Mesothelial cell of epicardium (in vitro differentiated cells): ENCODE data around the gene LUZP2. TPM values are rescaled to one million over a fixed set of nuclear protein-coding genes. Genes with fewer than 3 reads are reported as not detected.
A peak's percentile ranks its signal among the peaks of the same experiment; 100 is the strongest.

ENCODE experiments used
- DNase-seq, 2 experiments: peaks; one replicate each; pipeline ENCODE4 v3.0.0; 2021; ENCODE audit warnings: low spot score in 2 of 2; ENCODE audit not compliant: unreplicated experiment in 2 of 2
- H3K27ac Mint-ChIP-seq: 2 replicates; pipeline ENCODE4 v1.8.0; 2021; ENCODE audit warnings: mixed read lengths
- H3K27me3 Mint-ChIP-seq: 2 replicates; pipeline ENCODE4 v1.8.0; 2021; ENCODE audit warnings: low read depth, mixed read lengths
- H3K36me3 Mint-ChIP-seq: 2 replicates; pipeline ENCODE4 v1.8.0; 2021; ENCODE audit warnings: mixed read lengths
- H3K4me1 Mint-ChIP-seq: 2 replicates; pipeline ENCODE4 v1.8.0; 2021; ENCODE audit warnings: mixed read lengths
- H3K4me3 Mint-ChIP-seq: 2 replicates; pipeline ENCODE4 v1.8.0; 2021; ENCODE audit warnings: mild to moderate bottlenecking, moderate library complexity, mixed read lengths
- H3K9me3 Mint-ChIP-seq: 2 replicates; pipeline ENCODE4 v1.8.0; 2021; ENCODE audit warnings: mixed read lengths
- CTCF ChIP-seq: fragments of 200-600 bp; sonication (generic); IDR thresholded peaks from one replicate; pipeline ENCODE4 v1.5.0; 2021; ENCODE audit warnings: antibody characterized with exemption; ENCODE audit not compliant: unreplicated experiment
- total RNA-seq: library from RNA; stranded (reverse); gene quantifications from 3 replicates; pipeline ENCODE4 v1.2.1, GENCODE V29; 2021

The LUZP2 gene
- total RNA-seq, 1 donor from 2014 or later = 4.5 TPM

DNA sequence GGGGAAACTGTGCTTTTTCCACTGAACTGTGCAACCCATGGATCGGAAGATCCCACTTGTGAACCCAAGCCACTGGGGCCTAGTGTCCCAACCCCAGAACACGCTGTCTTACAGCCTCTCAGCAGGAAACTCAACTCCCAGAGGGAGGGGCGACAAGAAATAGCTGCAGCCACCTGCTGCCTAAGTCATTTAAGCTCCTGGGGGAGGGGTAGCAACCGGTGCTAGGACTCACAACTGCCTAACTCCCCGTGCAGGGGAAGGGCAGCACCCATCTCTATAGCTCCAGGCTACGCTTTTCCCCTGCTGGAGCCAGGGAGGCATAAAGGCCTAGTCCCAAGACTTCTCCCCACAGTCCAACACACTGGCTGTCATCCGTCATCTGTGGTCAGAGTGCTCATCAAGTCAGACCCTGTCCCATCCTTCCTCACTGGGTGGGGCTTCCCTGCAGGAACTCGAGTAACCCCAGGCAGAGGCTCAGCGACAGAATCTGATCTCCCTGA is 363.0 kb downstream of the LUZP2 start:
- no peak for DNase-seq
- no peak overlapping the region for H3K27ac Mint-ChIP-seq
- no peak for TF ChIP-seq CTCF
- H3K4me3 Mint-ChIP-seq = no peak overlapping the region
- H3K4me1 Mint-ChIP-seq = no peaks in the 10 kb centered on the region
- H3K9me3 Mint-ChIP-seq = peaks cover 33% of the 10 kb centered on the region
- H3K27me3 Mint-ChIP-seq = no peaks in the 10 kb centered on the region
- peaks cover 22% of the 10 kb centered on the region for H3K36me3 Mint-ChIP-seq

GRCh38 chr11:24861440-24861839 is 364.6 kb downstream of the LUZP2 start:
- peaks cover 5% of the 10 kb centered on the region for H3K4me1 Mint-ChIP-seq
- peaks cover 22% of the 10 kb centered on the region for H3K36me3 Mint-ChIP-seq
- H3K4me3 Mint-ChIP-seq = no peak overlapping the region
- peaks cover 25% of the 10 kb centered on the region for H3K9me3 Mint-ChIP-seq
- no peaks in the 10 kb centered on the region for H3K27me3 Mint-ChIP-seq
- TF ChIP-seq CTCF = no peak
- H3K27ac Mint-ChIP-seq = no peak overlapping the region
- DNase-seq = no peak

DNA sequence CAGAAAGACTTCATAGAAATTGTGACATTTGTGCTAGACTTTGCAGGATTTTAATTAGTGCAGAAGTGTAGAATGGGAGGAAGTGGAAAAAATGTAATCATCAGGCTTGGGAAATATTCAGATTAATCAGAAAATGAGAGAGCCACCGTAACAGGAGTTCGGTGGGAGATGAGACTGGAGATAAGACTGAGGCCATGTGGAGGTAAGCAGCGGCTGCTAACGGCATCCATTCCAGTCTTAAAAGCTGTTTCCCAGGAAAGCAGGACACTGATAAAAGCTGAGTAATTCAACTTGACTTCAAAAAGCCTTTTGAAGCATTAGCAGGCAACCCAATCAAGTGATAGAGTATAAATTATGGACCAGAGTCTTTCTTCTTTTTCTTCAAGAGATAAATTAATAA is 369.9 kb downstream of the LUZP2 start:
- peak overlapping the region; percentile 24 for H3K4me3 Mint-ChIP-seq
- no peaks in the 10 kb centered on the region for H3K27me3 Mint-ChIP-seq
- peaks cover 8% of the 10 kb centered on the region for H3K36me3 Mint-ChIP-seq
- peaks cover 14% of the 10 kb centered on the region for H3K9me3 Mint-ChIP-seq
- TF ChIP-seq CTCF = no peak
- H3K27ac Mint-ChIP-seq = peak overlapping the region; percentile 77
- peaks cover 26% of the 10 kb centered on the region for H3K4me1 Mint-ChIP-seq
- no peak for DNase-seq

- no peaks in the 10 kb centered on the region for H3K36me3 Mint-ChIP-seq
- H3K4me3 Mint-ChIP-seq = no peak overlapping the region
- peaks cover 36% of the 10 kb centered on the region for H3K4me1 Mint-ChIP-seq
- no peaks in the 10 kb centered on the region for H3K27me3 Mint-ChIP-seq
- H3K27ac Mint-ChIP-seq = no peak overlapping the region
- no peak for TF ChIP-seq CTCF
- no peak for DNase-seq
- H3K9me3 Mint-ChIP-seq = no peaks in the 10 kb centered on the region
These were observed 373.2 kb downstream of the LUZP2 start for GRCh38 chr11:24870048-24870447.

GRCh38 chr11:24872186-24872585 is 375.3 kb downstream of the LUZP2 start:
- no peak for DNase-seq
- Mint-ChIP-seq H3K4me3 (no peak overlapping the region), H3K36me3 (no peaks in the 10 kb centered on the region), H3K9me3 (peaks cover 3% of the 10 kb centered on the region), H3K27me3 (no peaks in the 10 kb centered on the region), H3K4me1 (peaks cover 25% of the 10 kb centered on the region), H3K27ac (no peak overlapping the region)
- TF ChIP-seq CTCF = no peak

- DNase-seq = no peak
- H3K4me1 Mint-ChIP-seq = peaks cover 21% of the 10 kb centered on the region
- no peaks in the 10 kb centered on the region for H3K36me3 Mint-ChIP-seq
- TF ChIP-seq CTCF = no peak
- H3K27ac Mint-ChIP-seq = peak overlapping the region; percentile 25
- no peak overlapping the region for H3K4me3 Mint-ChIP-seq
- H3K9me3 Mint-ChIP-seq = peaks cover 7% of the 10 kb centered on the region
- H3K27me3 Mint-ChIP-seq = no peaks in the 10 kb centered on the region
These were observed 375.9 kb downstream of the LUZP2 start for GRCh38 chr11:24872651-24873311.
